H1 (cell line): Measurements from ENCODE around the gene PHTF2. TPM values are rescaled to one million over a fixed set of nuclear protein-coding genes. Genes with fewer than 3 reads are reported as not detected.

Source experiments
- CTCF ChIA-PET: fragments of 300-600 bp; sonication (Branson Sonifier 250); formaldehyde crosslinking; loops from one replicate; lab custom pipeline; 2021; ENCODE audit not compliant: partially characterized antibody; lab: Charles Lee
- POLR2A ChIA-PET: fragments of 300-600 bp; sonication (Branson Sonifier 250); formaldehyde crosslinking; loops from one replicate; lab custom pipeline; 2021; ENCODE audit warnings: inconsistent platforms; ENCODE audit not compliant: partially characterized antibody; lab: Charles Lee
- DNase-seq, 2 experiments: peaks; one replicate each; pipeline versions ENCODE4 v3.0.0 to v3.0.0-alpha.2; 2010 to 2022; ENCODE audit warnings: low spot score in 2 of 2, low read depth in 1 of 2, mixed read lengths in 1 of 2
- FAIRE-seq: peaks from 2 replicates; lab custom pipeline; 2011; peaks lifted over from hg19 to GRCh38; lab: Jason Lieb, UNC
- H2AFZ ChIP-seq: 2 replicates; pipeline ENCODE4 v1.8.1; 2012; ENCODE audit warnings: low read length, inconsistent platforms
- H2AK5ac ChIP-seq: 2 replicates; pipeline ENCODE4 v1.6.1; 2013; ENCODE audit warnings: low read depth, low read length
- H2BK120ac ChIP-seq: replicated peaks from 2 replicates; pipeline ENCODE3; 2013; ENCODE audit warnings: low read depth, low read length, inconsistent platforms
- H2BK12ac ChIP-seq: 2 replicates; pipeline ENCODE4 v1.6.1; 2013; ENCODE audit warnings: low read depth, low read length
- H2BK15ac ChIP-seq: 2 replicates; pipeline ENCODE4 v1.6.1; 2013; ENCODE audit warnings: low read length
- H2BK20ac ChIP-seq: 2 replicates; pipeline ENCODE4 v1.6.1; 2013; ENCODE audit warnings: low read length
- H2BK5ac ChIP-seq: 2 replicates; pipeline ENCODE4 v1.6.1; 2013; ENCODE audit warnings: low read depth, low read length
- H3K14ac ChIP-seq: 2 replicates; pipeline ENCODE4 v1.6.1; 2013; ENCODE audit warnings: inconsistent platforms; ENCODE audit not compliant: insufficient read length
- H3K18ac ChIP-seq: 2 replicates; pipeline ENCODE4 v1.6.1; 2013; ENCODE audit warnings: low read length; ENCODE audit errors: extremely low read depth
- H3K23ac ChIP-seq: 2 replicates; pipeline ENCODE4 v1.6.1; 2013; ENCODE audit warnings: inconsistent platforms; ENCODE audit not compliant: insufficient read length
- H3K23me2 ChIP-seq: 2 replicates; pipeline ENCODE4 v1.6.1; 2013; ENCODE audit warnings: low read depth, low read length
- H3K27ac ChIP-seq: 2 replicates; pipeline ENCODE4 v1.6.1; 2011; ENCODE audit warnings: low read depth, low read length, inconsistent platforms
- H3K27me3 ChIP-seq, 4 experiments: replicated peaks in 1 of 4; 1 replicate in 1 of 4; 2 replicates in 3 of 4; pipeline versions ENCODE4 v1.6.1 to v1.8.1; 2011 to 2013; ENCODE audit warnings: low read length in 3 of 4, mild to moderate bottlenecking in 3 of 4, inconsistent platforms in 2 of 4, mixed read lengths in 2 of 4, moderate library complexity in 1 of 4; ENCODE audit not compliant: control insufficient read depth in 3 of 4, insufficient read depth in 3 of 4; ENCODE audit errors: extremely low read depth in 1 of 4
- H3K36me3 ChIP-seq, 4 experiments: 2 replicates each; pipeline versions ENCODE4 v1.6.1 to v1.8.1; 2011 to 2013; ENCODE audit warnings: mild to moderate bottlenecking in 4 of 4, low read length in 3 of 4, moderate library complexity in 2 of 4, control low read depth in 1 of 4, inconsistent platforms in 1 of 4; ENCODE audit not compliant: insufficient read depth in 4 of 4, control insufficient read depth in 2 of 4
- H3K4ac ChIP-seq: replicated peaks from 2 replicates; pipeline ENCODE3; 2013; ENCODE audit warnings: low read length, low read depth, mixed read lengths, inconsistent platforms; ENCODE audit not compliant: insufficient read length
- H3K4me1 ChIP-seq, 4 experiments: replicated peaks in 1 of 4; 1 replicate in 1 of 4; 2 replicates in 3 of 4; pipeline versions ENCODE4 v1.6.1 to v1.8.1; 2011 to 2013; ENCODE audit warnings: low read length in 3 of 4, inconsistent platforms in 2 of 4, mixed read lengths in 1 of 4; ENCODE audit not compliant: insufficient read depth in 4 of 4, control insufficient read depth in 3 of 4
- H3K4me2 ChIP-seq, 2 experiments: 2 replicates each; pipeline versions ENCODE4 v1.6.1 to v1.8.1; 2011 to 2013; ENCODE audit warnings: low read depth in 2 of 2, low read length in 2 of 2, control low read depth in 1 of 2, inconsistent platforms in 1 of 2, mild to moderate bottlenecking in 1 of 2; ENCODE audit not compliant: insufficient read depth in 1 of 2
- H3K4me3 ChIP-seq, 4 experiments: fragments of 200-600, 300-600 bp in 1 of 4; sonication (generic), shearing (Covaris generic), sonication (Bioruptor Twin) in 1 of 4; 2 replicates each; pipeline versions ENCODE4 v1.5.1 to v1.8.1; 2011 to 2016; ENCODE audit warnings: low read length in 4 of 4, low read depth in 3 of 4, control low read depth in 2 of 4, inconsistent platforms in 2 of 4, mild to moderate bottlenecking in 2 of 4, mixed read lengths in 1 of 4, moderate library complexity in 1 of 4; ENCODE audit not compliant: insufficient read depth in 2 of 4; ENCODE audit errors: extremely low read depth in 1 of 4
- H3K56ac ChIP-seq: replicated peaks from 2 replicates; pipeline ENCODE3; 2013; ENCODE audit warnings: low read depth, mild to moderate bottlenecking, mixed read lengths, low read length, inconsistent platforms; ENCODE audit not compliant: insufficient read length
- H3K79me1 ChIP-seq: 2 replicates; pipeline ENCODE4 v1.6.1; 2013; ENCODE audit warnings: low read depth, low read length, control low read depth
- H3K79me2 ChIP-seq, 2 experiments: 2 replicates each; pipeline versions ENCODE4 v1.6.1 to v1.8.1; 2012 to 2013; ENCODE audit warnings: low read length in 2 of 2, mild to moderate bottlenecking in 2 of 2, inconsistent platforms in 1 of 2; ENCODE audit not compliant: insufficient read depth in 2 of 2, control insufficient read depth in 1 of 2
- H3K9ac ChIP-seq, 4 experiments: replicated peaks in 1 of 4; 1 replicate in 1 of 4; 2 replicates in 3 of 4; pipeline versions ENCODE4 v1.6.1 to v1.8.1; 2011 to 2013; ENCODE audit warnings: low read depth in 3 of 4, low read length in 3 of 4, control low read depth in 2 of 4, mild to moderate bottlenecking in 2 of 4, moderate library complexity in 2 of 4, inconsistent platforms in 1 of 4; ENCODE audit errors: extremely low read depth in 1 of 4
- H3K9me3 ChIP-seq, 2 experiments: 2 replicates each; pipeline versions ENCODE4 v1.6.1 to v1.8.1; 2012 to 2013; ENCODE audit warnings: mild to moderate bottlenecking in 2 of 2, moderate library complexity in 2 of 2, control low read depth in 1 of 2, inconsistent platforms in 1 of 2, low read depth in 1 of 2, low read length in 1 of 2, mixed read lengths in 1 of 2; ENCODE audit not compliant: insufficient read depth in 2 of 2
- H4K20me1 ChIP-seq, 2 experiments: replicated peaks in 1 of 2; 2 replicates each; pipeline versions ENCODE3 to v1.8.1; 2011 to 2013; ENCODE audit warnings: inconsistent platforms in 2 of 2, low read length in 2 of 2, mild to moderate bottlenecking in 1 of 2; ENCODE audit not compliant: insufficient read depth in 2 of 2, control insufficient read depth in 1 of 2
- H4K5ac ChIP-seq: 2 replicates; pipeline ENCODE4 v1.6.1; 2013; ENCODE audit warnings: low read length, low read depth, mixed read lengths, inconsistent platforms; ENCODE audit not compliant: insufficient read length
- H4K8ac ChIP-seq: 2 replicates; pipeline ENCODE4 v1.8.0; 2013; ENCODE audit warnings: mild to moderate bottlenecking, moderate library complexity, low read length, inconsistent platforms; ENCODE audit not compliant: insufficient read depth; ENCODE audit errors: extremely low read depth
- H4K91ac ChIP-seq: replicated peaks from 2 replicates; pipeline ENCODE3; 2013; ENCODE audit warnings: low read length, mixed read lengths, inconsistent platforms; ENCODE audit not compliant: insufficient read length
- CBX8 ChIP-seq: fragments of 300-800, 300-1000 bp; sonication (generic); IDR thresholded peaks from 2 replicates; pipeline ENCODE4 v1.7.1; 2016; ENCODE audit warnings: low read depth, low read length, borderline replicate concordance
- CHD1 ChIP-seq: IDR thresholded peaks from 2 replicates; pipeline ENCODE4 v1.6.1; 2012; ENCODE audit warnings: low read depth, low read length, improper control_type of control experiment
- EGR1 ChIP-seq: IDR thresholded peaks from 2 replicates; pipeline ENCODE4 v1.6.1; 2011; ENCODE audit warnings: low read depth, low read length, borderline replicate concordance
- JUND ChIP-seq: IDR thresholded peaks from 2 replicates; pipeline ENCODE4 v1.6.1; 2011; ENCODE audit warnings: mild to moderate bottlenecking, improper control_type of control experiment, low read length
- KDM1A ChIP-seq: fragments of 200-600, 300-600 bp; sonication (generic); IDR thresholded peaks from 2 replicates; pipeline ENCODE4 v1.7.1; 2016; ENCODE audit warnings: mild to moderate bottlenecking, low read length, borderline replicate concordance
- POLR2A ChIP-seq, 2 experiments: IDR thresholded peaks; 1 replicate in 1 of 2; 2 replicates in 1 of 2; pipeline ENCODE4 v1.6.1; 2011; ENCODE audit warnings: low read depth in 2 of 2, low read length in 2 of 2, mild to moderate bottlenecking in 2 of 2; ENCODE audit errors: control extremely low read depth in 1 of 2
- POU5F1 ChIP-seq: IDR thresholded peaks from 2 replicates; pipeline ENCODE4 v1.6.1; 2011; ENCODE audit warnings: low read depth, mild to moderate bottlenecking, low read length, moderate library complexity
- RXRA ChIP-seq: IDR thresholded peaks from 2 replicates; pipeline ENCODE4 v1.6.1; 2011; ENCODE audit warnings: low read depth, mild to moderate bottlenecking, low read length, moderate library complexity; ENCODE audit not compliant: insufficient read depth
- SIN3A ChIP-seq, 2 experiments: IDR thresholded peaks in 1 of 2; conservative IDR thresholded peaks in 1 of 2; 2 replicates each; pipeline ENCODE4 v1.6.1; 2011 to 2012; ENCODE audit warnings: low read length in 2 of 2, improper control_type of control experiment in 1 of 2, low read depth in 1 of 2, mild to moderate bottlenecking in 1 of 2
- SRF ChIP-seq: IDR thresholded peaks from 2 replicates; pipeline ENCODE4 v1.6.1; 2011; ENCODE audit warnings: mild to moderate bottlenecking, low read depth, low read length, moderate library complexity
- TAF1 ChIP-seq: IDR thresholded peaks from 2 replicates; pipeline ENCODE4 v1.6.1; 2011; ENCODE audit warnings: mild to moderate bottlenecking, low read depth, low read length
- TBP ChIP-seq: IDR thresholded peaks from 2 replicates; pipeline ENCODE4 v1.6.1; 2011; ENCODE audit warnings: low read depth, low read length, improper control_type of control experiment
- TCF12 ChIP-seq: IDR thresholded peaks from 2 replicates; pipeline ENCODE4 v1.6.1; 2011; ENCODE audit warnings: low read depth, mild to moderate bottlenecking, low read length
- WGBS, 2 experiments: shearing (Covaris generic) in 1 of 2; methylation state at CpG; one replicate each; pipeline versions ENCODE4 v1.1.6 to v1.1.7; 2013 to 2015; ENCODE audit warnings: low lambda C conversion rate in 2 of 2, mixed read lengths in 2 of 2, inconsistent platforms in 1 of 2, low coverage in 1 of 2, missing lambda C conversion rate in 1 of 2; ENCODE audit not compliant: insufficient replicate concordance in 2 of 2, insufficient coverage in 1 of 2, insufficient read length in 1 of 2; ENCODE audit errors: extremely low coverage in 1 of 2, missing lambda C conversion rate in 1 of 2; 5-methylcytosine and 5-hydroxymethylcytosine counted together
- polyA plus RNA-seq, 7 experiments: library from polyadenylated mRNA; depleted of rRNA in 3 of 7; stranded (reverse) in 5 of 7; unstranded in 2 of 7; fragments of >200 nt in 5 of 7; fragments of 200-250 nt in 2 of 7; gene quantifications; 1 replicate in 5 of 7; 2 replicates in 1 of 7; 4 replicates in 1 of 7; pipeline versions ENCODE4 v1.2.1 to v1.2.3, GENCODE V29; 2011 to 2013; ENCODE audit warnings: missing spikeins in 2 of 7, mixed read lengths in 2 of 7
- total RNA-seq: library from RNA; stranded (reverse); fragmentation: NEBNext Ultra II Directional; extraction: Animal tissue kit (Norgen Biotek cat#: 25700); gene quantifications from 2 replicates; pipeline ENCODE4 v1.2.1, GENCODE V29; 2021
- TF ChIP-seq, protein P1 (sequence below): IDR thresholded peaks from 2 replicates; pipeline ENCODE4 v1.6.1; 2011; ENCODE audit warnings: low read length, improper control_type of control experiment

PHTF2 gene
- total and polyA plus RNA-seq, 2 of the 8 experiments (the other 6 are each of a cell fraction or from before 2014, with no cell fraction given), result 9.0 to 25.4 TPM

DNA sequence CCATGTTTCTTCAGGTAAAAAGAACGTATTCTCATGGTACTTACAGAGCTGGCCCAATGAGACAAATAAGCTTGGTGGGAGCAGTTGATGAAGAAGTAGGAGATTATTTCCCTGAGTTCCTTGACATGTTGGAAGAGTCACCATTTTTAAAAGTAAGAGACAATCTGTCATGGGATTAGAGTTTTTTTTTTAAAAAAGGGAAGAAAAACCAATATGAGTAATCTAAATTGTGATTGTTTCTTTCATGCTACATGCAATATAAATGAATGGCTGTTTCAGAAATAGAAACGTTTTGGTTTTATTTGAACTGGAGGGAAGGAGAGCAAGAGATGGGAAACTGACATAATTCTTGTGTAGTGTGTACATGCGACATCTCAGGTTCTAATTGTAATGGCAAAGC is 33.1 kb upstream of the PHTF2 start:
- Histone ChIP-seq H3K79me1 (no peaks in the 10 kb centered on the region), H3K18ac (no peak overlapping the region), H2BK120ac (no peak overlapping the region), H3K4ac (no peak overlapping the region), H2BK20ac (no peak overlapping the region), H2AK5ac (no peak overlapping the region), H3K79me2 (peaks cover 0 to 33% of the 10 kb centered on the region in 2 experiments; a peak in 2 of 4 replicates), H3K36me3 (peaks cover 0 to 4% (median 0%) of the 10 kb centered on the region in 4 experiments; a peak in 2 of 8 replicates), H3K27ac (no peak overlapping the region), H4K8ac (no peak overlapping the region), H2AFZ (no peak overlapping the region), H3K56ac (no peak overlapping the region), H4K91ac (no peak overlapping the region), H3K9me3 (no peaks in the 10 kb centered on the region), H3K4me2 (no peak overlapping the region), H3K14ac (no peak overlapping the region), H3K4me1 (0 out of 7 replicates have a peak, but pooled peaks cover 0 to 2% (median 0%) of the 10 kb centered on the region in 4 experiments), H2BK12ac (no peak overlapping the region), H2BK15ac (no peak overlapping the region), H2BK5ac (no peak overlapping the region), H3K23me2 (no peaks in the 10 kb centered on the region), H3K4me3 (no peak overlapping the region), H3K27me3 (no peaks in the 10 kb centered on the region), H4K5ac (no peak overlapping the region), H3K9ac (no peak overlapping the region), H4K20me1 (peaks cover 0 to 2% of the 10 kb centered on the region in 2 experiments), H3K23ac (no peak overlapping the region)
- DNase-seq, result no peak
- FAIRE-seq, result no peak
- WGBS, 2 experiments, result 85% methylated on average over 3 of the region's 3 CpGs; no CpG with 5 or more reads in 1 of the 2 experiments
- ChIA-PET POLR2A (interaction anchor here (0.6 kb wide), 1 partner anchor 222 kb away, joined by 3 read pairs; no protein-coding TSS in a partner anchor), CTCF (interaction anchor here (1.3 to 1.9 kb wide), 2 partner anchors 9 to 108 kb away, joined by 5 to 7 read pairs; no protein-coding TSS in a partner anchor)
- TF ChIP-seq POLR2A (IDR thresholded peaks at IDR 0.05; ENCODE audit: control extremely low read depth in 1 of 2, low read depth in 2 of 2, low read length in 2 of 2), result no peak
- no peak for TF ChIP-seq EGR1
- no peak for TF ChIP-seq KDM1A
- TF ChIP-seq SRF, result no peak
- TF ChIP-seq RXRA, result no peak
- TF ChIP-seq SIN3A (conservative IDR thresholded peaks at IDR 0.05 in 1 of 2, IDR thresholded peaks at IDR 0.05 in 1 of 2; ENCODE audit: low read depth in 1 of 2, low read length in 2 of 2), result no peak
- TF ChIP-seq JUND, result no peak
- TF ChIP-seq CHD1, result no peak
- no peak for TF ChIP-seq TCF12
- TF ChIP-seq POU5F1, result no peak
- TF ChIP-seq CBX8, result no peak
- no peak for TF ChIP-seq TBP
- TF ChIP-seq TAF1, result no peak
- TF ChIP-seq, protein P1, sequence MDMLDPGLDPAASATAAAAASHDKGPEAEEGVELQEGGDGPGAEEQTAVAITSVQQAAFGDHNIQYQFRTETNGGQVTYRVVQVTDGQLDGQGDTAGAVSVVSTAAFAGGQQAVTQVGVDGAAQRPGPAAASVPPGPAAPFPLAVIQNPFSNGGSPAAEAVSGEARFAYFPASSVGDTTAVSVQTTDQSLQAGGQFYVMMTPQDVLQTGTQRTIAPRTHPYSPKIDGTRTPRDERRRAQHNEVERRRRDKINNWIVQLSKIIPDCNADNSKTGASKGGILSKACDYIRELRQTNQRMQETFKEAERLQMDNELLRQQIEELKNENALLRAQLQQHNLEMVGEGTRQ, result no peak
